Neural cell (in vitro differentiated cells): ENCODE results near the gene GRM2. TPM values are rescaled to one million over a fixed set of nuclear protein-coding genes. Genes with fewer than 3 reads are reported as not detected.

Experiments
- H2AFZ ChIP-seq: fragments of 200-600, 300-800 bp; sonication (generic), shearing (Covaris generic); 2 replicates; pipeline ENCODE4 v1.6.0; 2014; ENCODE audit warnings: low read depth, mild to moderate bottlenecking, antibody characterized with exemption, low read length, moderate library complexity
- H3F3A ChIP-seq: fragments of 200-600 bp; shearing (Covaris generic); 2 replicates; pipeline ENCODE4 v1.6.1; 2016; ENCODE audit warnings: mild to moderate bottlenecking, moderate library complexity, mixed read lengths, antibody characterized with exemption, low read length; ENCODE audit not compliant: insufficient read depth, poor library complexity, severe bottlenecking
- H3K27ac ChIP-seq: fragments of 200-600, 300-800 bp; sonication (generic), shearing (Covaris generic); 2 replicates; pipeline ENCODE4 v1.5.1; 2014; ENCODE audit warnings: mild to moderate bottlenecking, low read length, moderate library complexity
- H3K27me3 ChIP-seq: fragments of 300-800, 200-600 bp; sonication (generic), shearing (Covaris generic); 2 replicates; pipeline ENCODE4 v1.6.0; 2014; ENCODE audit warnings: mild to moderate bottlenecking, low read depth, low read length, moderate library complexity; ENCODE audit not compliant: insufficient read depth
- H3K36me3 ChIP-seq: fragments of 300-800, 200-600 bp; sonication (generic), shearing (Covaris generic); 2 replicates; pipeline ENCODE4 v1.5.1; 2014; ENCODE audit warnings: mild to moderate bottlenecking, antibody characterized with exemption, low read length, moderate library complexity; ENCODE audit not compliant: insufficient read depth
- H3K4me2 ChIP-seq: fragments of 300-800, 200-600 bp; sonication (generic), shearing (Covaris generic); 2 replicates; pipeline ENCODE4 v1.6.0; 2014; ENCODE audit warnings: mild to moderate bottlenecking, low read length
- H3K4me3 ChIP-seq: fragments of 300-800, 200-600 bp; sonication (generic), shearing (Covaris generic); 2 replicates; pipeline ENCODE4 v1.5.1; 2014; ENCODE audit warnings: mild to moderate bottlenecking, low read length, moderate library complexity
- H3K79me2 ChIP-seq: fragments of 200-600 bp; shearing (Covaris generic); replicated peaks from 2 replicates; pipeline ENCODE4 v1.6.0; 2014; ENCODE audit warnings: mild to moderate bottlenecking, low read length, moderate library complexity; ENCODE audit not compliant: insufficient read depth
- H3K9ac ChIP-seq: fragments of 300-800, 200-600 bp; sonication (generic), shearing (Covaris generic); 2 replicates; pipeline ENCODE4 v1.6.1; 2016; ENCODE audit warnings: mild to moderate bottlenecking, low read length, mixed read lengths
- H3K9me2 ChIP-seq: fragments of 200-600 bp; shearing (Covaris generic); 2 replicates; pipeline ENCODE4 v1.6.1; 2016; ENCODE audit warnings: mild to moderate bottlenecking, low read length, mixed read lengths; ENCODE audit not compliant: insufficient read depth
- H3K9me3 ChIP-seq: fragments of 200-600, 300-800 bp; sonication (generic), shearing (Covaris generic); 2 replicates; pipeline ENCODE4 v1.6.1; 2016; ENCODE audit warnings: mild to moderate bottlenecking, mixed run types, low read length, moderate library complexity, mixed read lengths
- H4K20me1 ChIP-seq: fragments of 200-600 bp; shearing (Covaris generic); 2 replicates; pipeline ENCODE4 v1.6.1; 2016; ENCODE audit warnings: mild to moderate bottlenecking, mixed run types; ENCODE audit not compliant: insufficient read depth
- CTCF ChIP-seq: fragments of 450-650 bp; IDR thresholded peaks from 2 replicates; pipeline ENCODE4 v1.5.1; 2014; ENCODE audit warnings: antibody characterized with exemption, mild to moderate bottlenecking, moderate library complexity; ENCODE audit not compliant: poor library complexity, severe bottlenecking
- EP300 ChIP-seq: fragments of 450-650 bp; conservative IDR thresholded peaks from 2 replicates; pipeline ENCODE4 v1.6.1; 2014; ENCODE audit warnings: antibody characterized with exemption, mild to moderate bottlenecking, moderate library complexity; ENCODE audit not compliant: poor library complexity, severe bottlenecking
- EZH2 ChIP-seq: fragments of 200-600, 300-800 bp; shearing (Covaris generic), sonication (generic); IDR thresholded peaks from 2 replicates; pipeline ENCODE4 v1.6.1; 2014; ENCODE audit warnings: antibody characterized with exemption, low read length, borderline replicate concordance, mild to moderate bottlenecking; ENCODE audit not compliant: insufficient read depth, poor library complexity, severe bottlenecking
- MXI1 ChIP-seq: fragments of 450-650 bp; conservative IDR thresholded peaks from 2 replicates; pipeline ENCODE4 v1.6.1; 2014; ENCODE audit warnings: antibody characterized with exemption, mild to moderate bottlenecking; ENCODE audit not compliant: poor library complexity, severe bottlenecking
- POLR2AphosphoS5 ChIP-seq: IDR thresholded peaks from 2 replicates; pipeline ENCODE4 v1.6.1; 2012
- RAD21 ChIP-seq: fragments of 450-650 bp; conservative IDR thresholded peaks from 2 replicates; pipeline ENCODE4 v1.6.1; 2014; ENCODE audit warnings: antibody characterized with exemption, mild to moderate bottlenecking, moderate library complexity
- REST ChIP-seq: IDR thresholded peaks from 2 replicates; pipeline ENCODE4 v1.6.1; 2012; ENCODE audit warnings: borderline replicate concordance
- SMC3 ChIP-seq: fragments of 450-650 bp; conservative IDR thresholded peaks from 2 replicates; pipeline ENCODE4 v1.6.1; 2014; ENCODE audit warnings: antibody characterized with exemption, mild to moderate bottlenecking, moderate library complexity; ENCODE audit not compliant: poor library complexity
- TAF1 ChIP-seq: IDR thresholded peaks from 2 replicates; pipeline ENCODE4 v1.6.1; 2012; ENCODE audit warnings: low read depth
- polyA plus RNA-seq: library from polyadenylated mRNA; depleted of rRNA; stranded (reverse); fragments of >200 nt; gene quantifications from 2 replicates; pipeline ENCODE4 v1.2.3, GENCODE V29; 2014

The GRM2 gene
- polyA plus RNA-seq, 1 donor from 2014 or later: 9.1 TPM

- TF ChIP-seq CTCF (no peak), POLR2AphosphoS5 (no peak)
Observed at GRCh38 chr3:51678641-51679040, 28.2 kb upstream of the GRM2 start (continued).

DNA sequence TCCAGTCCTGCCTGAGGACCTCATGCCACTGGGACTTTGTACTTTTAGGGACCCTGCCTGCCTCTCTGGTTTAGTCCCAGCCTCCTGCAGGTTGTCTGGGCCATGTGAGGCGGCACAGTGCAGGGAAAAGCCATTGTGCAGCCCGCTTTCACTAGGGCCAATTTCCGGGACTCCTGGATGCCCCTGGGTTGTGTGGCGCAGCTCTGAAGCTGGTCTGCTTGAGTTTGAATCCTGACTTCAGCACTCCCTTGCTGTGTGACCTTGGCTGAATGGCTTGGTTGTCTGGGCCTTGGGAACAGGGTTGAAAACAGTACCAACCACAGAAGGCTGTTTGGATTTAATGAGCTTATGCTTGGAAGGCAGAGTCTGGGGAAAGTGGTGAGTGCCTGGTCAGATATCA is 27.6 kb upstream of the GRM2 start:
- H3K9me3 ChIP-seq: no peaks in the 10 kb centered on the region
- no peaks in the 10 kb centered on the region for H3K79me2 ChIP-seq
- no peak overlapping the region for H3K27ac ChIP-seq
- H3F3A ChIP-seq: no peaks in the 10 kb centered on the region
- no peak for TF ChIP-seq SMC3
- TF ChIP-seq RAD21: no peak
- TF ChIP-seq TAF1: no peak
- TF ChIP-seq CTCF: no peak
- no peak for TF ChIP-seq EP300
- no peak for TF ChIP-seq MXI1
- no peak for TF ChIP-seq EZH2
- no peak for TF ChIP-seq REST
- TF ChIP-seq POLR2AphosphoS5: no peak
- no peaks in the 10 kb centered on the region for H3K36me3 ChIP-seq
- H4K20me1 ChIP-seq: no peaks in the 10 kb centered on the region
- H2AFZ ChIP-seq: no peak overlapping the region
- no peaks in the 10 kb centered on the region for H3K27me3 ChIP-seq
- H3K9ac ChIP-seq: no peak overlapping the region
- H3K4me3 ChIP-seq: no peak overlapping the region
- H3K4me2 ChIP-seq: no peak overlapping the region
- no peaks in the 10 kb centered on the region for H3K9me2 ChIP-seq

DNA sequence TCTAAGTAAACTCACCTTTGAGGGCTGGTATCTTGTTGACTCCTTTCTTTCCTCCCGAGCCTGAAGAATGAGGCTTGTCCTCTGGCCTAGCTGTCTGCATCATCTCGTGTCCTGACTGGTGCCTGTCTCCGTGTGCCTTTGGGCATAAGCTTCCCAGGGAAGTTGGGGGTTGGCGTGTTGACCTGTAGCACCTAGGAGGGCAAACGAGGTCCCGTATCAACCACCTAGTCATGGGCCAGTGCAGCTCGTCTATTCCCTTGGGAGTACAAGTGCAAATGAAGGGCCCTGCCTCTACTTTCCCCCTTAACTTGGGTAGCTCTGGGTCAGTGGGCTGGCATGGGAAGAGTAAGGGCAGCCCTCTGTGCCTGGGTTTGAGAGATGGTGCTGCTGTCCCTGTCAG is 27.1 kb upstream of the GRM2 start:
- no peak overlapping the region for H3K4me3 ChIP-seq
- H3K4me2 ChIP-seq: no peak overlapping the region
- no peaks in the 10 kb centered on the region for H3K27me3 ChIP-seq
- no peak overlapping the region for H2AFZ ChIP-seq
- H3K36me3 ChIP-seq: no peaks in the 10 kb centered on the region
- H3K9ac ChIP-seq: no peak overlapping the region
- no peak for TF ChIP-seq RAD21
- no peak for TF ChIP-seq REST
- no peaks in the 10 kb centered on the region for H3K9me3 ChIP-seq
- no peaks in the 10 kb centered on the region for H3F3A ChIP-seq
- no peaks in the 10 kb centered on the region for H3K79me2 ChIP-seq
- H3K27ac ChIP-seq: no peak overlapping the region
- no peaks in the 10 kb centered on the region for H3K9me2 ChIP-seq
- H4K20me1 ChIP-seq: no peaks in the 10 kb centered on the region
